GM04504 (cell line): ENCODE measurements around the gene IGHMBP2.

Experiments
- DNase-seq: peaks from one replicate; pipeline ENCODE4 v3.0.0-alpha.2; 2012; ENCODE audit warnings: low read depth

IGHMBP2 gene

DNA sequence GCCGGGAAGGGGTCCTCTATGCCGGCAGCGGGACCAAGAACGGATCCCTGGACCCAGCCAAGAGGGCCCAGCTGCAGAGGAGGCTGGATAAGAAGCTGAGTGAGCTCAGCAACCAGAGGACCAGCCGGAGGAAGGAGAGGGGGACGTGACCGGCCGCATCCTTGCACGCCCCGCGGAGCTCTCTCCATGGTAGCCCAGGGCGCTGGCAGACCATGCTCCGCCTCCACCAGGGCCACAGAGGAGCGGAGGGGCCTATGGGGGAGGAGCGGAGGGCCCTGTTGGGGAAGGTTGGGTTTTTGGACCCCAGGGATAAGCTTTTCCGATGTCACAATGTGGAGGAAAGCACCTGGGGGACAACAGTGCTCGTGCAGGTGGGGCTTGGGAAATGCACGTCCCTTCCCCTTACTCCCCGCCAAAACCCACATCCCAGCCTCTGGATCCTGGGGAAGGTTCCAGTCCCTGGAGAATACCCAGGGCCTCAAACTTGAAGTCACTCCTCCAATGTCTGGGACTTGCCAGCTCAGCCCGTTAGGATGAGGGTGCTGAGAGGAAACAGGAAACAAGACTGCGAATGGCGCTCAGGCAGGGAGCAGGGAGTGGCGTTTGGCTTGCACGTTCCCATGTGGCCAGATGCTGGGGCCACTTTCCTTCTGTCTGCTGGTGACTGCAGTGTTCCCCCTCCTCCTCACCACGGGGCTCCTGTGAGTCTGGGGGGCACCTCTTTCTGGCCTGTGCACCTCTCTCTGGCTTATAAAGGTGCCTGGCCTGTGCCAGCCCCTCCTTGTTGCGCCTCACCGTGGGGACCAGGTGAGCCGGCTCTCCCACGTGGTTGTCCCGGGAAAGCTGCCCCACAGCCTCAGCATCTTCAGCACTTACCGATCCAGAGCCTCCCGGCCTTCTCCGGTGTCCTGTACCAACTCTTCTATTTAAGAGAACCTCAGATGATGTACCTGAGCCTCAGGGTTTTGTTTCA, 36.2 kb downstream of the IGHMBP2 start:
- no peak for DNase-seq

DNA sequence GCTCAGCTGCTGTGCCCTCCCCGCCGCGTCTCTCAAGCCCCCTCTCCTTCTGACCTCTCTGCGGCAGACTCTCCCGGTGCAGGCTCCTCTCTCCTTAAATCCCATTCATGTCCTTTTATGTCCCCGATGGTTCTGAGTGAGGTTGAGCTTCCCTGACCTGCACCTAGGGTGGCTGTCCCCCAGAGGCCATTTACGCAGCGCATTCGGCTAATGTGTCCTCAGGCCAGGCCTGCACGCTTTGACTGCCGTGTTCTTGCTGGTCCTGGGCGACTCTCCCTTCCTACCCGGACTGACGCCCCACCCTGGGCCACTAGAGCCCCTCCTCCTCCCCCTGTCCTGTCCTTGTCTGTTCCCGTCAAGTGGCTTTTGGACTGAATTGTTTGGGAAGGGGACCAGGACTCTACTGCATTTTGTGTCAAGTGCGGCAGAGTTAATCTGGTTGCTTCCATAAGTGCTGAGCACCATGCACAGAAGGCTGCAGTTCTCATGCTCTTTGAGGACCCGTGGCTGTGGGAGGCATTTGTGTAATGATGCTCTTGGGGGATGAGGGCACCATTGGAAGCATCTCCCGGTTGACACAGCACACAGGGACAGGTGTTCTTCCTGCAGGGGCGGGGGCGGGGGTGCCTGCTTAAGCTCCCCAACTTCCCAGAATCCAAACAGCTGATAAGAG, 37.1 kb downstream of the IGHMBP2 start:
- DNase-seq, result no peak

DNA sequence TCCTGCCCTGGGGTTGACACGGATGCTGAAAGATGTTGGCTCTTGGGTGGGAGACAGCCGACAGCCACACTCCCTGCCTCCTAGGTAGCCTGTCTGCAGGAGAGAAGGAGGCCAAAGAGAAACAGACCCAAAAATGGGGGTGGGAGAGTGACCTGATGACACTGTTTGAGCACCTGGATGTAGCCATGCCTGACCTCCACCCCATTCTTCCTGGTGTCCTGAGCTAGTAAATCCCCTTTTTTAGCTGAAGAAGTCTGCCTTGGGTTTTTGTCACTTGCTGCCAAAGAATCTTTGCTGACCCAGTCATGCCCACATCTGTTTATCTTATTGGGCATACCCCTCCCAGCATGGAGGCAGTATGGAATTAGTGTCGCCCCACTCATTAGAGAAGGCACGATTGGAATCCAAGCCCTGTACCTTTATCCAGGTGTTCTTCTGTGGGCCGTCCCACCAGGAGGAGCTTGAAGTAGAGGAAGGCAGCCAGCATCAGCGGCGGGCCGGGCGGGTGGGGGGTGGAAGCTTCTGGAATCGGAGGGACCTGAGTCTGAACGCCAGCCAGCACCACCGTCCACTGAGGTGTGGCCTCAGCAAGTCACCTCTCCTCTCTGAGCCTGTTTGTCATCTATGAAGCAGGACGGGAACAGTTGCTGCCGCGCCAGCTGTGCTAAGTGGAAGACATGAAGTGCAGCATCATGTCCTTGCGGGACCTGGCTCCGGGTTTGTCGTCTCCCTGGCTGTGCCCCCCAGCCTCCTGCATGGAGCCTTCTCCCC, 37.8 kb downstream of the IGHMBP2 start:
- no peak for DNase-seq

DNA sequence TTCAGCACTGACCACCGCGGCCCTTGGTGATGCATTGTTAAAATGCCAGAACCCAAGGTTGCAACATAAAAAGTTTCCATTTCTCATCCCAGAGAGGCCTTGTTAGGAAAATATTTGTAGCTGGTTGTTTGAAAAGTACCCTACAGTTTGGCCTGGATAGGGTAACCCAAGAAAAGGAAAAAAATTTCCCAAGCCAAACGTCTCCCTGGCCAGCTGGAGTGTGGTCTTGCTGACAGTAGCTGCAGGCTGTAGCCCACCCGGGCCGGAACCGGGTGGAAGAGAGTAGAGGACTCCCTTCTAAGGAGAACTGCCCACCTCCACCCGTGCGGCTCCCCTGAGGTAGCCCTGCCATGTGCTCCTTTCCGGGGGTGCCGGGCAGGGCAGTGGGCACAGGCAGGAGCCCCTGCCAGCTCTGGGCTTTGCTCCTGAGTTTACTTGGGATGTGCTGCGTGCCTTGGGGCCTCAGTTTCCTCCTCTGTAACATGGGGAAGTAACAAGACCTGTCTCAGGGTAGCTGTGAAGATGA, 38.5 kb downstream of the IGHMBP2 start:
- no peak for DNase-seq

DNA sequence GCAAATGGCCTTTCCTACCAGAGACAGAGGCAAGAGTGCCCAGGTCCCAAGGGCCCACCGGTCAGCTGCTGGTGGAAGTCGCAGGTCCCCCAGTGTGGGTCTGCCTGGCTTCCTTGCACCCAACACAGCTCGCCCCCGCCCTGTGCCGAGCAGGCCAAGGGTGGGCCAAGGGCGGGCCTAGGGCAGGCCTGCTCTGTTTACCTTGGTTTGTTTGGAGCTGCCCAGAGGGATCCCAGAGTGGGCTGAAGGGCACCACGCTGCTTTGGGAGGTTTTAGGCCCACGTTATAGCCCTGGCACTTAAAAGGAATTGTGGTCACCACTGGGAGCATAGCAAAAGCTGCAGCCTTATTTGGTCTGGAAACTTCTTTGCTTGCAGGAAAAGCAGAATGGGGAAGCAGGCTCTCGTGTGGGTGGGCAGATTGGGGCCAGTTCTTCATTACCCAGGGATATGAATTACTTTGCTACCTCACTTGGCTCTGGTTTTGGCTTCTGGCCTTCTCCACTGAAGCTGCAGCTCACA, 39.1 kb downstream of the IGHMBP2 start:
- no peak for DNase-seq

DNA sequence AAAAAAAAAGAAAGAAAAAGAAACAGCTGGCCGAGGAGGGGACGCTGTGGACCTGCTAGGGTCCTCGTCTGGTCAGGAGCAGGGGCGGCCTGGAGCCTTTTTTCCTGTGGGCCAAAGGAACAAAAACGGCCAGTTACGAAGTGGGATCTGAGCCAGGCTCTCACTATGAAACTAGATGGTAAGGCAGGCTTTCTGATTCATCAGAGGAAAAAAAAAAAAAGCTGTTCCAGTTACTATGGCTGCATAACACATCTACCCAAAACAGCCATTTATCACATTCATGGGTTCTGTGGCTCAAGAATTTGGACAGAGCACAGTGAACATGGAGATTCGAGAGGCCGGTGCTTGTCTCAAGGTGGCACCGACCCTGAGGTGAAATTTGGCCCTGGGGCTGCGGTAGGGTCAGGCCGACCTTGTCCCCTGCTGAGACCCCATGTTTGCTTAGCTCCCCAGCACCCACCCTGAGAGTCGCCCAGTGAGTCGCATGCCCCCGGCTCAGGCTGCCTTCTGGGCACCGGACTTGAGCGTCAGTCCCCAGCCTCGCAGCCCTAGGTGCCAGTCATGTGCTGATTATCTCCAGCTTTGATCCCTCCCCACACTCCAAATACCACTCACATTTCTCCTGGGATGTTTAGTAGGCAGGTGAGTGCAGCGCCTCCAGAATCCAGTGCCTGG, 42.9 kb downstream of the IGHMBP2 start:
- peak; percentile 87 for DNase-seq

DNA sequence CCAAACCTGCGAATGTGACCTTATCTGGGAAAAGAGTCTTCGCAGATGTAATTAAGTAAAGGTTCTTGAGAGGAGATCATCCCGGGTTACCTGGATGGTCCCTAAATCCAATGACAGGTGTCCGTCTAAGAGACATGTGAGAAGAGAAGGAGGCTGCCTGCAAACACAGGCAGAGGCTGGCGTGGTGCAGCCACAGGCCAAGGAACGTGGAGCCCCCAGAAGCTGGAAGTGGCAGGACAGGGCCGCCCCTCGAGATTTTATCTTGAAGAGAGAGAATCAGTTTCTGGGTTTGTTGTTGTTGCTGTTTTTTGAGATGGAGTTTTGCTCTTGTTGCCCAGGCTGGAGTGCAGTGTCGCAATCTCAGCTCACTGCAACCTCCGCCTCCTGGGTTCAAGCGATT, 43.5 kb downstream of the IGHMBP2 start:
- DNase-seq, result no peak

DNA sequence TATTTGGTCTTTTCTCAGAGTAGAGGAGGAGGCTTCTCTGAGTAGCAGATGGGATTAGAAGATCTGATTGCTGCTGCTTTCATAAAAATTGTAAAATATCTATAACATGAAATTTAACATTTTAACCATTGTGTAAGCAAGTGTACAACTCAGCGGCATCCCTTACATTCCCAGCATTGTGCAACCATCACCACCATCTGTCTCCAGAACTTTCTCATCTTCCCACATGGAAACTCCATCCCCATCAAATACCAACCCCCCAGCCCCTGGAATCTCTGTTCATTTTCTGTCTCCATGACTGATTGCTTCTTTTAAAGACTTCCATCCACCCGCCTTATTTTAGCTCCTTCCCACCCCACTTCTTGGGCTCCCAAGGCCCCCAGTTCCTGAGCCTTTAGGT, 44.8 kb downstream of the IGHMBP2 start:
- no peak for DNase-seq

DNA sequence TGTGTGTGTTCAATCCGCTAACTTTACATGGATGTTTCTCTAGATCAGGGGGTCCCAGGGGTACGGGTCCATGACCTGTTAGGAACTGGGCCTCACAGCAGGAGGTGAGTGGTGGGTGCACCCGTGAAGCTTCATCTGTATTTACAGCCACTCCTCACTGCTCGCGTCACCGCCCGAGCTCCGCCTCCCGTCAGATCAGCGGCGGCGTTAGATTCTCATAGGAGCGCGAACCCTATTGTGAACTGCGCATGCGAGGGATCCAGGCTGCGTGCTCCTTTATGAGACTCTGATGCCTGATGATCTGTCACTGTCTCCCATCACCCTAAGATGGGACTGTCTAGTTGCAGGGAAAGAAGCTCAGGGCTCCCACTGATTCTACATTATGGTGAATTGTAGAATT, 45.2 kb downstream of the IGHMBP2 start:
- DNase-seq, result no peak

DNA sequence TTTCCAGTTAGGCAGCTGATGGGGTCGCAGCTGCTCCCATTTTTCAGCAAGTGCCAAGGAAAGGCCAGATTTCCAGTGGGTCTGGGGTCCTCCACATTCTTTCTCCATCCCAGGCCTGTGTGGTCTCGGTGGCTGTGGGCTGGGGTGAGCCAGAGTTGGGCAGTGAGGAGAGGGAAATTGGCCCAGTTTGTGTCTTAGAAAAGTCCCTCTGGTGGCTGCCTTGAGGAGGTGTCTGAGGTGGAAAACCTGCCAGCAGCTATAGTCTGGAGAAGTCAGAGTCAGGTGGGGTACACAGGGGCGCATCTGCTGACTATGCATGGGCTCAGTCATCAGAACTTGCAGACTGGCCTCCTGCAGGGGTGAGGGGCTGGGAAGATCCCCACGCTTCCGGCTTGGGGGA, 46.6 kb downstream of the IGHMBP2 start:
- DNase-seq, result no peak

DNA sequence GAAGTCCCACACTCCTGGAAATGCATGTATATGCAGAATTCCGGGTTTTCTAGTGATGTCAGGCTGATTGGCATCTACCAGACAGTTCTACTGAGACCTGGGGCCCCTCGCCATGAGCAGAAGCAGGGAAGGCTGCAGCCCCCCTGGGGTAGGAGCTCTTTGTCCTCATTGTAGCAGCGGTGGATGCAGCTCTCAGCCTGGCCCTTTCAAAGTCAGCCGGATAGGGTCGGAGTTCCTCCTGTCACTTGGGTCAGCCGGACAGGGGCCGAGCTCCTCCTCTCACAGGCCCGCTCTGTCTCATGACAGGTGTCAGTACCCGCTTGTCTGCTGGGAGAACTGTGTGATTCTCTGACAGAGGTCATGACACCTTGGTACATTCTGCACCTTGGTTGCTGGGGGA, 47.1 kb downstream of the IGHMBP2 start:
- DNase-seq, result no peak

DNA sequence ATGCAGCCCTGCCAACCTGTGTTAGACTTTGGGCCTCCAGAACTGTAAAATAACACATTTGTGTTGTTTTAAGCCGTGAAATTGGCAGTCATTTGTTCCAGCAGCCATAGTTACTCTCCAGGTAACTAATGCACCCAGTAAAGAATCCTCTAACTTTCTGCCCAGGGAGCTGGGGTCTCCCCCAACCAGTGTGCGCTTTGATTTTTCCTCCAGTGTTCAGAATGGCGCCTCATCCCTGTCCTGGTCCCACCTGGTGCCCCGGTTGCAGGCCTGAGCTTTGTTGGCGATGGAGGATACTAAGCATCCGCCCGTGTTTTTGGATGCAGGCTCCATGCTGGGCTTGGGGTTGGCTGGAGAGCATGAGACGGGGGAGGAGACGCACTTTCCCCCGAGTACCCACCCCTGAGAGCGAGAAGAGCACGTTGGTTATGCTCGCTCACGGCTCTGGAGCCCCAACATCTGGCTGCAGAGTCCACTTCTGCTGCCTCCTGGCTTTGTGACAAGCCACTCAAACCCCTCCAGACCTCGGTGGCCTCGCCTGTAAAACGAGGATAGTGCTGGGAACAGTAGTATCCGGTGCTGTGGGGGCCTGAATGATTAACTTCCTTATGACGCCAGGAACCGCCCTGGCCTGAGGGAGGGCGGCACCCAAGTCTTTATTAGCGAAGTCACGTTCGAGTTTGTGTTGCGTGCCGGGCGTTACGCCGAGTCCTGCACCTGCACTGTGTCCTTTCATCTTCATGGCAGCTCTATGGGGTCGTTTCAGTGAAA, 51.3 kb downstream of the IGHMBP2 start:
- no peak for DNase-seq

DNA sequence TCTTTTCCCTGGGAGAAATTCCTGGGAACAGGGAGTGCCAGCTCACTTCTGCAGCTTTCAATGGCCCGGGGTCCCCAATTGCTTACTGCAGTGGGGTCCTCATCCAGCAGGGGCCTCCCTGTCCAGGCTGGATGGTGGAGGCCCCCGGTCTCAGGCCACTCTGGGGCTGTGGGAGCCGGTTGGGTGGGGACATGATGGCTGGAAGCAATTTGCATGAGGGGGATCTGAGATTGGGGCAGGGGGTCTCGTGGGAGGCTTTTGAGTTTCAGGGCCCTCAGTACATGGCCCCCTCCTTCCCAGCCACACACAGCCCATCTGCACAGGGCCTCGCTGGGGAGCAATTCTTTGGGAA, 51.9 kb downstream of the IGHMBP2 start:
- no peak for DNase-seq

DNA sequence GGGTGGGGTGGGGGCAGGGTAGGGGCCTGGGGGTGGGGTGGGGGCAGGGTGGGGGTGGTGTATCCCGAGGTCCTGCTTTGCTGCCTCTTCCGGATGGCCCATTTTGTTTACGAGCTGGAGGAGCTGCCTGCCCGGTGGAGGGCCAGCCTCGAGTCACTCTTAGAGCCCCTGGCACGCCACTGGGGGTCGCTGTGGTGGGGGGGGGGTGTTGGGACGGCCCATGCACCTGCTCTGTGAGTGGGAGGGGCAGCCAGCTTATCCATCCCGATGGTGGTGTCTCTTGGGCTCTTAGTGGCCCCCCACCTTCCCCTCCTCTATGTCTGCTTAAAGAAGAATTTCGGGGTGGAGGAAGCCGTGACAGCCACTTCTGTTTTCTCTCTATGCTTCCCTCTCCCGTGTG, 52.5 kb downstream of the IGHMBP2 start:
- no peak for DNase-seq

DNA sequence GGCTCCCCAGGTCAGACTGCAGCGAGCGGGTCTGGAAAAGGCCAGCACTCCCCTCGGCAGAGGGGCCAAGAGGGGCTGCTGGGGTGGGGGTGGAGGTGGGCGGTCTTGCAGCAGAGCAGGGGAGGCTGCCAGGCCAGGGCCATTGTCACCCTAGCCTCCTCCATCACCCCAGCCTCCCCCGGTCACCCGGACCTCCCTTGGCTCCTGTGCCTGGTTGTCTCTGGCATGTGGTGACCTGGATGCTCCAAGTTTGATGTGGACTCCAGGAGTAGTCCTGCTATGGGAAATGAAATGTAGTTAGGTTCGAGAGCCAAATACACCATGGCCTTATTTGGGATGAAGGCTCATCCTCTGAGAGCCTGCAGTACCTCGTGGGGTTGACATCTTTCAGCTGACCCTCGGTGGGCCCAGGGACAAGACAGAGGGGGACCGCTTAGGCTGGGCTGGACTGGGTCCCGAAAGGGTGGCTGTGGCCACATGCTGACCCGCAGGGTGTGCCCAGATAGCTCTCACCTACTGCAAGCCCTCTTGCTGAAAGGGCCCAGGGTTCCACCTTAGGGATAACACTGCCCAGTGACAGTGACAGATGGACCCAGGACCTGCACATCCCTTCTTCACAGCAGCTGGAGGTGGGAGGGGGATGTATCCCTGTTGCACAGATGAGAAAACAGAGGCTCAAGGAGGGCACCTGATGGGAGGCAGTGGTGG, 53.0 kb downstream of the IGHMBP2 start:
- no peak for DNase-seq

DNA sequence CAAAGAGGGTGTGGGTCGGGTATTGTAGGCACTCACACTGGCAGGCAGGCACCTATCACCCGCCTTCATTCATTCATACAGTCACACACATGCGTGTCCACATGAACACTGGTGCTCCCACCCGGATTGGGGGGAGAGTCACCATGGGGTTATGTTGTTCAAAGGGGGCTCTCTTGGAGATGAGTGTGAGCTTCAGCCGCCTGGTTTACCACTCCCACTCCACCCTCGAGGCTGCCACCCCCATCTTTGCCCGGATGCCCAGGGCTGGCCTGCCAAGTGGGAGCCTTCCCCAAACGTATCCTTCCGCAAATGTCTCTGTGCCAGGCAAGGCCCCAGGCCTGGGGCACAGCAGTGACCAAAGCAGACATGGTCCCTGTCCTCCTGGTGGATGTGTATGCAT, 54.5 kb downstream of the IGHMBP2 start:
- DNase-seq, result no peak

DNA sequence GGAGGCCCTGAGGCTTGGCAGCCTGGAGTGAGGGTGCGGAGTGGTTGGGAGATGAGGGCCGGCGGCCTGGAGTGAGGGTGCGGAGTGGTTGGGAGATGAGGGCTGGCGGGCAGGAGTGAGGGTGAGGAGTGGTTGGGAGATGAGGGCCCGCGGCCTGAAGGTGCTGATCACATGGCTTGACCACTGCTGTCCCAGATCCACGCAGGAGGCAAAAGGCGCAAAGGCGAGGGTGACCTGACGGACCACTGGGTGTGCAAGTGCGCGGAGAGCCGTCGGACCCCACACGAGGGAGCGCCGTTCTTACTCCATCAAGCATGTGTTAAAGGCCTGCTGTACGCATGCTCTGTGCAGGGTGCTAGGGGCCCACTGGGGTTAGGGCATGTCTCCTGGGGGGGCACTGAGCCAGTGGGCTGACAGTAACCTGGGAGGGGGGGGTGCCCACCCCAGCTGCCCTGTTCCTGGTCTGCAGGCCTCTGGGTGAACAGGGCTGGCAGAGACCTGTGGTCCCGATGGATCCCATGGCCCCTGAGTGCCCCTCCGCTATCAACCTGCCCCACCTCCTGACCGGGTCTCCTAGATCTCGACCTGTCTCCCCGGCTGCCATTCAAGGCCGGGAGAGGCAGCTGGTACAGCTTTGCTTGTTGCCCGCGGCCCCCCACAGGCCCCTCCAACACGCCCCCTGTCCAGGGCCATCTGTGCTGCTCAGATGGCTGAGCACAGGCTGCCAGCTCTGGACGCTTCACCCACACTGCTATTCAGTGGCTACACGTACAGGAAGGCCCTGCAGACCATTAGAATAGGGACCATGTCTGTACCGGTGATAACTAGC, 56.0 kb downstream of the IGHMBP2 start:
- DNase-seq, result no peak

DNA sequence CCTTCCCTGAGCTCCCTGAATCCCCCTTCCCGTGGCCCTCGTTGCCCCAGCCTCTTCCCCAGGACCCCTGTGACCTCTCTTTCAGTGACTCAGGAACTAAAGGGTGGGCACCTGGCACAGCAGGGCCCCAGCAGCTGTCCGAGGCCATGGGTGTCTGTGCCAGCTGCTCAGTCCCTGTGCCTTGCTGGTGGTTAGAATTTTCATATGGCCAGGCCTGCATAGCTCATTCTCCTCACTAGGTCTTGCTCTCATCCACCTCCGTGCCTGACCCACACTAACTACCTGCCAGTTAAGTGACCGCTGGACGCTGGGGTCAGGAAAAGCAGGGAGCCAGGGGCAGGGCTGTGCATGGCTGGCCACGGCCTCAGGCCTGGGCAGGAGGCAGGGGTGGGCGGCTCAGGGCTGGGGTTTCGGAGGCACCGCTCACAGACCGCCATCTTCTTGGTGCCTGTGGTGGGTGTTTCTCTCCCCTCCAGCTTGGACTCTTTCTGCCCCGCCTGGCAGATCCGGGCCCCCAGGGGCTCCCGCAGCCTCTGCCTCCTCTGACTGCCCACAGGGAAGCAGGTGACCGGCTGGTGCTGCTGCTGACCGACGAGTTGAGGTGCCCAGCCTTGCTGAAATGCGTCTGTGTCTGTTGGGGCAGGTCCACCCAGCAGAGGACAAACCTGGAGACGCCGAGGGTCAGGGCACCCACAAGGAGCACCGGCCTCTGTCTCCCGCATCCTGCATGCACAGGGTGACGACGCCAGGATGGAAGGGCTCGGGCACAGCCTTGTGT, 56.8 kb downstream of the IGHMBP2 start:
- DNase-seq, result no peak

DNA sequence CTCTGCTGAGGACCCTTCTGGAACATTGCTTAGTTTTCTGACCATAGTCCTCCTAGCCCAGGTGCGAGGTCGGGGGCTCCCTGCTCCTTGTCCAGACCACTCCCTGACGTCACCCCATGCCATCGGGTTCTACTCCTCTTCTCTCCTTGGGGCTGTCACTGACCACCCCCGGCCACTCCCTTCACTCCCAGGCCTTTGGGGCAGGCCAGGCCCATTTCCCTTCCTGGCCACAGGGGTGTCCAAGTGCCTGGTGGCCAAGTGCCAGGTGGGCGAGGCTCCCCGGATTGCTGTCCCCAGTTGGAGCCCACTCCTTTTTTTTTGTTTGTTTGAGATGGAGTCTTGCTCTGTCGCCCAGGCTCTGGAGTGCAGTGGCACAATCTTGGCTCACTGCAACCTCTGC, 57.6 kb downstream of the IGHMBP2 start:
- no peak for DNase-seq
